GM21528 (cell line): ENCODE measurements around the gene IQCE.

ENCODE experiments used
- ATAC-seq: cut with Tn5 transposase; IDR thresholded peaks from one replicate; pipeline ENCODE4 v1.9.1; 2021; ENCODE audit warnings: mild to moderate bottlenecking, moderate library complexity; ENCODE audit not compliant: unreplicated experiment, low FRiP score

The IQCE gene

DNA sequence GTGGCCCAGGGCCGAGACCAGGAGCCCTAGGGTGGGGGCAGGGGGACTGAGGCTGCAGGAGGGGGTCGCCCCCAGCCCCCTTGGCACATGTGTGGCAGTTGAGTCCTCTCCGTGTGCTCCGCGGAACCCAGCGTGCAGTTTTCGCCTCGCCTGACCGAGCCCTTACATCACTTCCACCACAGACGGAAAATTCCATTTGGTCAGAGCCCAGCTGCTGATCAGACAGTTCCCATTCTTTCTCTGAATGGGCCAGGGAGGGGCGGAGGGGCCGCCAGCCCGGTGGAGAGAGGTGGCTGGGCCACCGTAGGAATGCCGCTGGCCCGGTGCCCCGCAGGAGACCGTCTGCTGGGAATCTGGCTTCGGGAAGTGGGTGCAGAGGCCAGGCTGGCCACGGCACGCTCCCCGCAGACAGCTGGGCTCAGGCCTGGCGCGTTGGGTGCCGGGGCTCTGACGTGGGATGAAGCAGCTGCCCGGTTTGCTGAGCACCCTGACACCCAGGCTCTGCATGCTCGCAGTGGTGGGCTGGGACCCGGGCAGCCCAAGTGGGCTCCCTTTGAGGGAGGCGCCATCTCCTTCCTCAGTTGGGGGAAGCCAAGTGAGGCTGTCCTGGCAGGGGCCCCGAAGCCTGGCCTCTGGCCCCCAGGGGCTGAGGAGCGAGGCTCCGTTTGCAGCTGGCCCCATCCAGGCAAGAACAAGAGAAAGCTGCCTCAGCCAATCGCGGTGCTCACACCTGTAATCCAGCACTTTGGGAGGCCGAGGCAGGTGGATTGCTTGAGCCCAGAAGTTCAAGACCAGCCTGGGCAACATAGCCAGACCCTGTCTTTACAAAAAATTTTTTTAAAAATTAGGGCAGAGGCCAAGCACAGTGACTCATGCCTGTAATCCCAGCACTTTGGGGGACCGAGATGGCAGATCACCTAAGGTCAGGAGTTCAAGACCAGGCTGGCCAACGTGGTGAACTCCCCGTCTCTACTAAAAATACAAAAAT is 82.9 kb downstream of the IQCE start:
- ATAC-seq = peak; percentile 34

DNA sequence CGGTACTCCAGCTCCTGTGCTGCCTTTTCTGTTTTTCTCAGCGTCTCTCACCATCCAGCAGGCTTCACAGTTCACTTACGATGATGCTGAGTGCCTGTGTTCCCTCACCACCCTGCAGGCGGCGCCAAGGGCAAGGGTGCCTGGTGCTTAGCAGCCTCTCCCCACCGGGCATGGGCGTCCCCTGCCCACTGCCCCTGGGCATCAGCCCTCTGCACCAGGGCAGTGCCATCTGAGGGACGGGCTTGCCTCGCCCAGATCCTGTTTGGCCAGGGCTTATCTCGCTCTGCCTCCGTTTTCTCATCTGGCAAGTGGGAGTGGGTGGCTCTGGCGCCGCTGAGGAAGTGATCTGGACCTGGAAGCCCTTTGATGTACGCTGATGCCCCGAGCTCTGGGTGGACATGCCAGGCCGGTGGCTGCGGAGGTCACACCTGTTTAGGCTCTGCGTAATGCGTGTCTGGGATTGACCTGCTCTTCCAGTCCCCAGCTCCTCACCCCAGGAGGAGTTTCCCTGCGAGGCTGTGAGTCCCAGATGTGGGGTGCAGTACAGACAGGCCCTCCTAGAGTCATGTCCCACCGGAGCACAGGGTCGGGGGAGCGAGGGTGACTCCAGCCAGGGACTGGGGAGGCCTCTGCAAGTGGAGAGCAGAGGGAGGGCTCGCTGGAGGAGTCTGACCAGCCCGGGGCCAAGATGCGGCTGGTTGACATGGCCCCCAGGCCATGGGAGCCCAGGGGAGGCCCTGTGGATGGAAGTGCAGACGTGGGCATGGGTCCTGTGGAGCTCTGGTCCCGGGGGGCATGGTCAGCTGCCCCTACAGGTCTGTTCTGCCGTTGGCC is 84.8 kb downstream of the IQCE start:
- no peak for ATAC-seq

DNA sequence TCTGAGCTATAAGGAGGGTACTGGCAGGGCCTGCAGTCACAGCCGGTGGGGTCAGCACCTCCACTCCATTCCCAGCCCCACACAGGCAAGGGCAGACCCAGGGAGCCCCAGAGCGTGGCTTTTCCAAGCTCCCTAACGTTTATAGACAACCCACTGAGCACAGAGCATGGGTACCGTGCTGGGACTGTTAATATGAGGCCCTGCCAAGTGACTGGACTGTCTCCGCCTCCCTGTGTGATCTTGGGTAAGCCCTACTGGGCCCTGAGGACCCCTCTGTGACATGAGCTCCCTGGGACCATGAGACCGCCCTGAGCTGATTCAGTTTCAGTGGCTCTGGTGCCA is 85.4 kb downstream of the IQCE start:
- no peak for ATAC-seq

DNA sequence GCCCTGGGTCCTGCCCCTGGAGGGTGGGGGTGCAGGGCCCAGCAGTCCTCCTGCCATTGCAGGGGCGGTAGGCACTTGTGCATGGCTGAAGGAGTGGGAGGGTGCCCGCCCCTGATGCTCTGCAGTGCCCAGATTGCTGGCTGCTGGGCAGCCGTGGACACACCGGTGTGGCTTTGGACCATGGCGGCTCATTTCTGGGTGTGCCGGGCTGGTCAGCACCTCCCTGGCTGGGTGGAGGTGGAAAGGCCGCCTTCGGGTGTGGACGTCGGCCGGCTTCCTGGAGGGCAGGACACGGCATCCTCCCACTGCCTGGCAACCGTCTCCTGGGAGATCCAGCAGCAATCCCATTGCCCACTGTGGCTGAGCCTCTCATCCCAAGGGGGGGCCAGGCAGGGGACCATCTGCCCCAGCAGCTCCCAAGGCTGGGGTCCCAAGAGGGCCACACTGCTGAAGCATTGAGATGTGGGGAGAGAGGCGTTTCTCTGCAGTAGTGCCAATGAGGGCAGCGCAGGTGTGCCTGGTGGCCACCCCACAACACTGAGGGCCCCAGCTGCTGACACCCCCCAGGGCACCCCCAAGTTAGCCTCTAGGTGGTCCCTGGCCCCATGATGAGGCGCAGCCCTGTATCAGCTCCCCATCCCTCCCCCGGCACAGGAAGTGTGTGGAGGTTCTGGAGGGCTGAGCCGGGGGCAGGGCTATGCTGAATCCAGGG is 85.9 kb downstream of the IQCE start:
- ATAC-seq = no peak

DNA sequence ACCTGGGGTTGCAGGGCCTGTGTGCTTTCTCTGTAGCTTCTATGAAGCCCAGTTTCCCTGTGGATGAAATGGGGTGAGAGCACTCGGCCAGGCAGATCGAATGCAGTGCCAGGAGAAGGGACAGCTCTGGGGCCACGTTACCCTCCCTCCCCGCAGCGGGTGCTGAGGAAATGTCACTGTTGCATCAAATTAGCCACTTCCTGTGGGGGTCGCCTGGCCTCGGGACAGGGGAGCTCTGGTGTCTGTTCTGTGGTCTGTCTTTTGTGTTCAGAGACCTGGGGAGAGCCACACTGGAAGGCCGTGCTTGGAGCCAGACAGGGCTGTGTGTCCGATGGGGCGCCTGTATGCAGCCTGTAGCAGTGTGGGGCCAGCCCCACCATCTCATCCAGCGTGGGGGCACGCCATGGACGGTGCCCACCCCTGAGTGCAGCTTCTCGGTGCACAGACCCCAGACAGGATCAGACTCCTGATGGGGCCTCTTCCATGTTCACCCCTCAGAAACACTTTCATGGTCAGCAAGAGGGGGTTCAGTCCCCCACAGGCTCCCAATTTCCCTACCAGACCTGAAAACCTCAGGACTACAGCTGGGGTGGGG is 86.6 kb downstream of the IQCE start:
- no peak for ATAC-seq

DNA sequence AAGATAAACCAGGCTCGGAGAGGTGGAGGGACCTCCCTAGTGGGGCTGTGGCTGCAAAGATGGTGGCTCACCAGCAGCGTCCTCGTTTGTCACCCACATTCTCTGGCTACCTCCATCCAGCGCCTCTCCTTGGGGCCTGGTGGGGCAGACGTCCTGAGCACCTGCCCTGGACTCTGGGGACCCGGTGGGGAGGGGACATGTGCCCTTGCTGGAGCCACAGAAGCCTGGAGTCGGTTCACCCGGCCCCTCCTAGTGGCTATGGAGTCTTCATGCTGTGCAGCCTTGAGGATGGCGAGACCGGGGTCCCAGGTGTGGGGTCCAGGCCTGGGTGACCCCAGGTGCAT is 87.5 kb downstream of the IQCE start:
- ATAC-seq = no peak

GRCh38 chr7:2646680-2647571 is 88.1 kb downstream of the IQCE start:
- ATAC-seq = no peak

DNA sequence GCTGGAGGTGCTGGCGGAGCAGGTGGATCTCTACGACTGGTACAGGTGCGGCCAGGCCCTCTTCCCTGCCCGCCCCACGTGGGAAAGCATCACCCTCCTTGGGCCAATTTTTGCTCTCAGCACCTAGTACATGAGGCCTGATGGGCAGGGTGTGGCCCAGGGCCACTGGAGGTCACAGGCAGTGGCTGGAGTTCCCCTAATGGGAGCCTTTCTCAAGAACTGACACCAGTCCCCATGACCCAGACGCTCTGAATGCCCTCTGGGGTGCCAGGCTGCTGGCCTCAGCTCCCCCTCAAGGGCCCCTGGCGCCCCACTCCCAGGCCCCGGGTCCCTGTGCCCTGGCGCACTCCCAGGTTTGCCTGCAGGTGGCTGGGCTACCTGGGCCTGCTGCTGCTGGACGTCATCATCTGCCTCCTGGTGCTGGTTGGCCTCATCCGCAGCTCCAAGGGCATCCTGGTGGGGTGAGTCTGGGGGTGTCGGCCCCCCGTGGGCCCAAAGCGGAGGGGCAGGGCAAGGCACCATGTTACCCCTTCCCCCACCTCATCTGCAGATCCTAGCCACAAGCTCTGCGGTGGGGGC is 88.9 kb downstream of the IQCE start:
- ATAC-seq = no peak

DNA sequence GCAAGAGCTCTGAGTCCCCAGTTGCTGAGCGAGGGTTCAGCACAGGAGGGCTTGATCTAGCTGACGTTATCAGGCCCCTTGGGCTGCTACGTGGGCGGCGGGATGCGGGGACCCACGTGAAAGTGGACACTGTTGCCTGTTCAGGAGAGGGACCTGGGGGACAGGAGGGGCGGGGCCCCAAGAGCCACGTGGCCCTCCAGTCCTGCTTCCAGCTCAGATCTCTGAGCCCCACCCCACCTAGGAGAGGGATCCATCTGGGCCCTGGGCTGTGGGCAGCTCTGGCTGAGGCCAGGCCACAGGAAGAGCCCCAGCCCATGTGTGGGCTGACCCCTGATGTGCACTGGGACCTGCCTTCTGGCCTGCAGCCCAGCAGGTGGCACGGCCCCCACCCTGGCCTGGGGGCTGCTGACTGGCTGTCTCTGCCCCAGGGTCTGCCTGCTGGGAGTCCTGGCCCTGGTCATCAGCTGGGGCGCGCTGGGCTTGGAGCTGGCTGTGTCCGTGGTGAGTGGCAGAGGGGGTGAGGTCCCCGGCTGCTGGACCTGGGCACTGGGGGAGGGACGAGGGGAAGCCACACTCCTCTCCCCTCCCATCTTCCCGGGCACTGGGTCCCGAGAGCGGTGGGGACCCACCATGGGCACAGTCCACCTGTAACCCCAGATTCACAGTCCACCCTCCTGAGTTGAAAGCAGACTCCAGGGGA is 90.5 kb downstream of the IQCE start:
- ATAC-seq = no peak

DNA sequence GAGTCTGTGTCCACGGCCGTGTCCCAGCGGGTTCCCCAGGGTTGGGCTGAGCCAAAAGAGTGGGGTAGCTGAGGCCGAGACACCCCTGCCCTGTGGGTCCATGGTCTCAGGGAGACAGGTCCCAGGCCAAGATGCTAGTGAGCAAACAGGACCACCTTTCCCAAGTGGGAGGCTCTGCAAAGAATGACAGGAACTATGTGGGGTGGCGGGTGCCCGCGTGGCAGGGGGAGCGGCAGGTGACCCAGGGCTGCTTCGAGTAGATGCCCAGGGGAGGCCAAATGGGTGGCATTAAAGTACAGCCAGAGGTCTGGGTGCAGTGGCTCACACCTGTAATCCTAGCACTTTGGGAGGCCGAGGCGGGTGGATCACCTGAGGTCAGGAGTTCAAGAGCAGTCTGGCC is 91.2 kb downstream of the IQCE start:
- ATAC-seq = no peak

DNA sequence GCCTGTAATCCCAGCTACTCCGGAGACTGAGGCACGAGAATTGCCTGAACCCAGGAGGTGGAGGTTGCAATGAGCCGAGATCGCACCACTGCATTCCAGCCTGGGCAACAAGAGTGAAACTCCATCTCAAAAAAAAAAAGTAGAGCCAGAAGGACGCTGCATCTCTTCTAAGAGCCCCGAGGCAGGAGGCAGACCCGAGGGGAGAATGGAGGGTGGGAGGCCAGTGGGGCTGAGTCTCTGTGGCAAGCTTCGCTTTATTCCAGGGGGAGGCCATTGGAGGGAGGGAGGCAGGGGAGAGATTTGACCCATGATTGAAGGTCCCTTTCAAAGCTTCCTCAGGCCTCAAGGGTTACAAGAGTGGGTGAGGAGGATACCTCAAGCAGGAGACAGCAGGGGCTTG is 91.7 kb downstream of the IQCE start:
- ATAC-seq = no peak

DNA sequence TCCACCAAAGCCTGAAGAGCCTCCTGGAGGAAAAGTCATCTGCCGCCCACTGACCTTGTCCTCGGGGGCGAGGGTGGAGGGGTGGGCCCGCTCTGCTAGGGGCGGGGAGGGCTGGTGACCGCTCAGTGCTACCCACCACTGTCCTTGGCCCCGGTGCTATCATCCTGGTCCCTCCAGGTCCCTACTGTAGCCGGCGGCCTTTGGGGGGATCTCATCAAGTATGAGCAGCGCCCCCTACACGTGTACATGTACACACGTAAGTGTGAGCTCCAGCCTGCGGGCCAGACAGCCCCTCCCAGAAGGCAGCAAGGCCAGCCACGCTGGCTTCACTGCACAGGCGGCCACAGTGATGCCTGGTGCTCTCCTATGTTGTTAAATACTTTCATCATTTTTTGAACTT is 92.6 kb downstream of the IQCE start:
- ATAC-seq = no peak

- ATAC-seq = no peak
Observed at GRCh38 chr7:2651847-2652735, 93.3 kb downstream of the IQCE start.

- ATAC-seq = no peak
Observed at GRCh38 chr7:2652736-2653060, 93.9 kb downstream of the IQCE start.

DNA sequence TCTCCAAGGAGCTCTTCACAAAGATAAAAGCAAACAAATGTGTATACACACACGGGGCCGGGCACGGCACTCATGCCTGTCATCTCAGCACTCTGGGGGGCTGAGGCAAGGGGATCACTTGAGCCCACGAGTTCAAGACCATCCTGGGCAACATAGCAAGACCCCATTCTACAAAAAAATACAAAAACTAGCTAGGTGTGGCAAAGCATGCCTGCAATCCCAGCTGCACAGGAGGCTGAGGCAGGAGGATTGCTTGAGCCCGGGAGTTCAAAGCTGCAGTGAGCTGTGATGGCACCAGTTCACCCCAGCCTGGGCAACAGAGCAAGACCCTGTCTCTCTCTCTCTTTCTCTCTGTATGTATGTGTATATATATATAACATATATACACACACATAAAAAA is 95.3 kb downstream of the IQCE start:
- no peak for ATAC-seq

- no peak for ATAC-seq
Observed at GRCh38 chr7:2655870-2656614, 97.3 kb downstream of the IQCE start.

- no peak for ATAC-seq
Observed at GRCh38 chr7:2657208-2657607, 98.4 kb downstream of the IQCE start.
